NCI-H2081 treated with DMSO at 0.1 percent for 48 hours (cell line): ENCODE data around the gene ADAMTS13.

Experiments used
- DNase-seq: peaks from one replicate; lab custom pipeline; 2025; lab: John Stamatoyannopoulos, UW

ADAMTS13 gene

DNA sequence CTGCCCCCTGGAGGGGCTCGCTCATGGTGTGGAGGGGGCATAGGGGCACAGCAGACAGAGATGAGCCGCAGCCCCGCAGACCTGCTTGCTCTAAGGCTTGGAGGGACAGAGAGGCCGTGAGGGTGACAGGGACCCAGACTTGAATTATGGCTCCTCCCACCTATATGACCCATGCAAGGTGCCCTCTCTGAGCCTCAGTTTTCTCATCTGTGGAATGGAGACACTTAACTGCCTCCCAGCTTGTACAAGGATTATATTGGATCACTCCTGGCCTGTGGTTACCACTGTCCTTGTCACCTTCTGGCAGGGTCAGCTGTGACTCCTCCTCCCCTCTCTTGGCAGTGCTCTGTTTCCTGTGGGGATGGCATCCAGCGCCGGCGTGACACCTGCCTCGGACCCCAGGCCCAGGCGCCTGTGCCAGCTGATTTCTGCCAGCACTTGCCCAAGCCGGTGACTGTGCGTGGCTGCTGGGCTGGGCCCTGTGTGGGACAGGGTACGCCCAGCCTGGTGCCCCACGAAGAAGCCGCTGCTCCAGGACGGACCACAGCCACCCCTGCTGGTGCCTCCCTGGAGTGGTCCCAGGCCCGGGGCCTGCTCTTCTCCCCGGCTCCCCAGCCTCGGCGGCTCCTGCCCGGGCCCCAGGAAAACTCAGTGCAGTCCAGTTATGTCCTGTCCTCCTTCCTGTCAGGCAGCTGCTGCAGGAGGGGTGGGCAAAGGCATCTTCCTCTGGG is 32.9 kb downstream of the ADAMTS13 start:
- DNase-seq: no peak

DNA sequence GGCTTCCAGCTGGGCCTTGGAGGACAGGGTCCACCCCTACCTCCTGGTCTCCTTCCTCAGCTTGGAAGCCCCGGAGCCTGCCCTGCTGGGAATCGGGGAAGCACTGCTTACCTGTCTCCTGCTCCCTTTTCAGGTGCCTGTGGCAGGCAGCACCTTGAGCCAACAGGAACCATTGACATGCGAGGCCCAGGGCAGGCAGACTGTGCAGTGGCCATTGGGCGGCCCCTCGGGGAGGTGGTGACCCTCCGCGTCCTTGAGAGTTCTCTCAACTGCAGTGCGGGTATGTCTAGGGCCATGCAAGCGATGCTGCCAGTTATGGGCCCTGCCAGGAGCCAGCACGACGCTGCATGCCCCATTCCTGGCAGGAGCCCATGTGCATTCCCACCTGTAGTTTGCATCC is 33.8 kb downstream of the ADAMTS13 start:
- no peak for DNase-seq

DNA sequence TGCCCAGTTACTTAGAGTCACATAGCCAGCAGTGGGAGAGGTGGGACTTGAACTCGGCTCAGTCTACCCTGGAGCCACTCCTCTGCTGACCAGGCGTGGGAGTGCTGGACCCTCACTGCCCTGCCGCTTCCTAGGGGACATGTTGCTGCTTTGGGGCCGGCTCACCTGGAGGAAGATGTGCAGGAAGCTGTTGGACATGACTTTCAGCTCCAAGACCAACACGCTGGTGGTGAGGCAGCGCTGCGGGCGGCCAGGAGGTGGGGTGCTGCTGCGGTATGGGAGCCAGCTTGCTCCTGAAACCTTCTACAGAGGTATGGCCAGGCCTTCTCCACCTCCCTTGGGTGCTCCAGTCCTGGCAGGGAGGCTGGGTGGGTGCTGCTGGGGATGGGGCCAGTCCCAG is 34.2 kb downstream of the ADAMTS13 start:
- DNase-seq: no peak

DNA sequence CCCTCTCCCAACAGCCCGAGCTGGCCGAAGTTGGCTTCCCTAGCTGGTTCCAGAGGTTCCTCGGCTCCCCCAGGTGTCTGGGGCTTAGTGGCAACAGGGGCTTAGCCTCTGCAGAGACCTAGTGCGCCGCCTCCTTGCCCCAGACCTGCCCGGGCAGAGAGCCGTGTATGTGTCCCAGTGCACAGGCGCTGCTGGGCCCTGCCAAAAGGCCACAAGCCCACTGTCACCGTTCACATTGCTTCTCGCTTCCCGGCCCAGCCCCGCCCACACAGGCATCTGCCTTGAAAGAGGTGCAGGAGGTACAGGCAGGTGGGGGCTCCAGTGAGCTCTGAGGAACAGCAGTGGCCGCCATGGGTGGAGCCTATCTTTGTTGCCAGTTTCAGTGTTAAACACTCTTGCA is 35.1 kb downstream of the ADAMTS13 start:
- no peak for DNase-seq

DNA sequence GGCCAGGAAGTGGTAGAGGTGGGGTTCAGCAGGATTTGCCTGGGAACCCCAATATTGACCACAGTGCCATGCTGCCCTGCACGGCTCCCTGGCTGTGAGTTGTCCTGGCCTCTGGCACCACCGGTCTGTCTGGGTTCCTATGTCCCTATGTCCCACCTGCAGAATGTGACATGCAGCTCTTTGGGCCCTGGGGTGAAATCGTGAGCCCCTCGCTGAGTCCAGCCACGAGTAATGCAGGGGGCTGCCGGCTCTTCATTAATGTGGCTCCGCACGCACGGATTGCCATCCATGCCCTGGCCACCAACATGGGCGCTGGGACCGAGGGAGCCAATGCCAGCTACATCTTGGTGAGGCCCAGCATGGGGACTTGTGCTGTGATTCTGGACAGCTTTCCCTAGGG is 35.6 kb downstream of the ADAMTS13 start:
- DNase-seq: no peak

DNA sequence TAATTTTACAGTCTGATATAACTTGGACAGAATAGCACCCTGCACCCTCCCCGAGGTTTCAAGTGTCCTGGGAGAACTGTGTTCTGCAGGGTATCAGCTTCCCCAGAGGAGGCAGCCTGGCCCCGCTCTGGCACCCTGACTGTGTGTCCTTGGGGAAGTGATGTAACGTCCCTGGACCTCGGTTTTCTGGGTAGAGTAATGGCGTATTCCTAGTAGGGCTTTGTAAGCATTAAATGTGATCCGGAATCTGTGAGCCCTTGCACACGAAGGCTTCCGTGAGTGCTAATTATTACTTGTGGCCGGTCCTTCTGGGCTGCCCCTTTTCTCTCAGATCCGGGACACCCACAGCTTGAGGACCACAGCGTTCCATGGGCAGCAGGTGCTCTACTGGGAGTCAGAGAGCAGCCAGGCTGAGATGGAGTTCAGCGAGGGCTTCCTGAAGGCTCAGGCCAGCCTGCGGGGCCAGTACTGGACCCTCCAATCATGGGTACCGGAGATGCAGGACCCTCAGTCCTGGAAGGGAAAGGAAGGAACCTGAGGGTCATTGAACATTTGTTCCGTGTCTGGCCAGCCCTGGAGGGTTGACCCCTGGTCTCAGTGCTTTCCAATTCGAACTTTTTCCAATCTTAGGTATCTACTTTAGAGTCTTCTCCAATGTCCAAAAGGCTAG is 36.6 kb downstream of the ADAMTS13 start:
- DNase-seq: no peak

DNA sequence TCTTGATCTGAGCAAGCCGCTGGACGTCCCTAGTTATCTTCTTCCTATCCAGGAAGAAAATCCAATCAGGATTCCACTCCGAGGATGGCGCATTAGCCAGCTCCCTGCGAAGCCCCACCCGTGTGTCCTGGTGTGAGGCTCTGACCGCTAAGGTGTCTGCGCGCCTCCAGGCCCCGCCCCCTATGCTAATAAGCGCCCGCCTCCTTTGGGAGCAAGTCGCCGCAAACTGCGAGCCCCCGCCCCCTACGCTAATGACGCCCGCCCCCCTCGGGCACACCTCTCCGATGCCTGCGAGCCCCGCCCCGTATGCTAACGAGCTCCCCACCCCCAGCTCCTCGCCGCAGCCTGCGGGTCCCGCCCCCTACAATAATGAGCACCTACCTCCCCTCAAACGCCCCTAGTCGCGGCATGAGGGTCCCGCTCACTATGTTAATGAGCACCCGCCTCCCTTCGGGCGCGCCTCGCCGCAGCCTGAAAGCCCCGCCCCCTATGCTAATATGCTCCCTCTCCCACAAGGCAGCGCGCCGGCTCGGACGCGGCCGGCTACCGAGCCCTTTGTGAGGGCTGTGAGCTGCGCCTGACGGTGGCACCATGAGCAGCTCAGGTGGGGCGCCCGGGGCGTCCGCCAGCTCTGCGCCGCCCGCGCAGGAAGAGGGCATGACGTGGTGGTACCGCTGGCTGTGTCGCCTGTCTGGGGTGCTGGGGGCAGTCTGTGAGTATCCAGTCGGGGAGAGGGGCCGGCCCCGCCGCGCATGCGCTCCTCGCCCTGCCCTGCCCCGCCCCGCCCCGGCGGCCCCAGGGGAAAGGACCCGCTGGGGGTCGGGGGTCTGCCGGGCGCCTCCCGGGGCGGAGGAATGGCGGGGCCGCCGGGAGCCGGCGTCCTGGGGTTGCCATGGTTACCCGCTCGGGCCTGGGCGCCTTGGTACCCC is 37.6 kb downstream of the ADAMTS13 start, which contains the start of gene CACFD1:
TSS of gene CACFD1 (plus strand) at position 503 of the 929 bp plus-strand sequence. CDS start at position 592, 89 bp downstream.
- peak; percentile 83 for DNase-seq

DNA sequence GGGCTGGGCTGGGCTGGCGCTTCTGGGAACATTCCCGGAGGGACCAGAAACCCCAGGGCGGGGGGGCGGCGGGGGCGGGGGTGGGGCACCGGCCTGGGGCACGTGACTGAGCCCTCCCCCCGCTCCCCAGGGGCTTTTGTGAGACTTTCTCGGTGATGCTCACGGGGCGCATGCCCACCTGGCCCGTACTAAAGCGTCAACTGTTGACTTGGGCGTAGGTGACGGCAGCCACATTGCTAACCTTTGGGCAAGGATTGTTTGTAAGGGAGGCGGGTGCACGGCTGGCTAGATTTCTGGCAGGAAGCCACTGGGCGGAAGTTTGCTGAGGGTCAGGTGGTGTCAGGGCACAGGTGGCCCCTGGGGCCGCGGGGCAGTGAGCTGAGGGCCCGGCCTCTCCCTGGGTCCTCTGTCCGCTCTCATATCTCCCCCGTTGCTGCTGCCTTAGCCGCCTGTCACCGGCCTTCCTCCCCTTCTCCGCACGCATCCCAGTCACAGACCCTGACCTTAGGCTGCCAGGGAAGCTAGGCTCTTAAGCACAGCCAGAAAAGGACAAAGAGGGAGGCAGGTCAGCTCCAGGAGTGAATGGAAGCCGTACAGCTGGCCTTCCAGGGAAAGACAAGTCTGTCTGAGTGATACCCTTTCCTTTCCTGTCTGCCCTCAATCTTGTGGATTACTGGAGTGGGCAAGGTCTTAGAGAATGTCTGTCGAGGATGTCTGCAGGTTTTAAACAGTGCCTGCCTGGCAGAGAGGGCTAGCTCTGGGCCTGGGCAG is 38.4 kb downstream of the ADAMTS13 start:
- DNase-seq: no peak

DNA sequence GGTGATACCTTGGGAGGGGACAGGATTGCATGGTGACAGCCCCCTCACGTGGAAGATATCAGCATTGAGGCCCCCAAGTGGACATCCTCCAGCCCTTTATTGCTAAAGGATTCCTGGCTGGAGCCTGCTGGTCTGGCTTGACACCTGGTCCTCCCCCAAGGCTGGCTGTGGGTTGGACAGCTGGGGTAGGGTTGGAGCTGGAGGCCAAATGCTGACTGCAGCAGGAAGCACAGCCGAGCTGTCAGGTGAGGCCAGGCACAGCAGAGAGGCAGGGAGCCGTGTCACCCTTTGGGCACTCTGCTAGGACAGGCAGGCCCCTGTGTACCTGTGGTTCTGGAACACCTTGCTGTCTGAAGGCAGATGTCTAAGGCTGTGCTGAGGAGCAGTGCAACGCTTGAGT is 39.8 kb downstream of the ADAMTS13 start:
- no peak for DNase-seq

DNA sequence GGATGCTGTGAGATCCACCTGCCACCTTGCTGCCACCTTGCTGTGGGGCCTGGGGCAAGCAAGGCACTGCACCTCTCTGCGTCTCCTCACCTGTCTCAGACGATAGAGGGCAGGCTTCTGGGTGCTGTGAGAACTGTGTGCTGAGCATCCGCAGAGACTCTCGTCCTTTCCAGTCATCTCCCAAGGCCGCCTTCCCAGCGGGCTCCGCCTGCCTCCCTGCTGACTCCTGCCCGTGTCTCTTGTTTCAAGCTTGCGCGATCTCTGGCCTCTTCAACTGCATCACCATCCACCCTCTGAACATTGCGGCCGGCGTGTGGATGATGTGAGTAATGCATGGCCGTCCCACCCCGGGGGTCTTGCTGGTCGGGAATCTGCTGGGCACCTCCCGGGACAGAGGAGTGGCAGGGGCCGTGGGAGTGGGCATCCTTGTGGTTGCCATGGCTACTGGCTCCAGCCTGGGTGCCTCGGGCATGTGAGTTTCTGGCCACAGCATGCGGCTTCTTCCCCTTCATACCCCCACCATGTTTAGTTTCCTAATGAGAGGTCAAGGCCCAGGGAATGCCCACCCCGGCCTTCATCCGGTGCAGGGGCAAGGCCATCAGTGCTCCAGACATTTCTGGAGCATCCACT is 41.2 kb downstream of the ADAMTS13 start:
- DNase-seq: no peak

DNA sequence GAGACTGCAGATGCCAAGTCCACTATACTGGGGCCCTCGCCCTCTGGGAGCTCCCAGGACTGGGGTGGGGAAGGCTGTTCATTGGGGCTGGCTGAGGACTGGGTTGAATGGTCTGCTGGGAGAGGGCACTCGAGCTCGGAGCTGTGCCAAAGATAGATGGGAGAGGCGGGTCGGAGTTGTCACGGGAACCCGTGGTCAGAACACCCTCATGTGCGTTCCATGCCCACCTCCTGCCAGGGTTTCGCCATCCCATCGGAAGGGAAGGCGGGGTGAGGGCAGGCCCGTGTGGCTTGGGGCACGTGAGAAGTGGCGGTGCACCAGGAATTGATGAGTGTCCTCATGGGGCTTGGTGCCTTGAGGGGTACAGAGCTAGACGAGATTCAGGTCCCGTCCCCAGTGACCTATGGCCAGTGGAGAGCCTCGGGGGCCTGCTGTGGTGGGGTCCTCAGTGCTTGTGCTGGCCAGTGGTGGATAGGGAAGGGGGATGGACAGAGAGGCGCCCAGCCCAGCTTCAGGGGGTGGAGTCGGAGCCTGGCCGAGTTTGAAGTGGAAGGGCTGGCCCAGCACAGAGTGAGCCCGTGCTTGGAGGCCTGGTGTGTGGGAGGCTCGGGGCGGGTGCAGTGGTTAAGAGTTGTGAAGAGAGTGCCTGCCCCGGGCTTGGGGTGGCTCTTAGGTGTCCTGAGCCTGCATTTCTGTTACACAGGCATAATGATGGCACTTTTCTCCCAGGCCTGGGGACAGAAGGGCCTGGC is 41.9 kb downstream of the ADAMTS13 start:
- DNase-seq: no peak

DNA sequence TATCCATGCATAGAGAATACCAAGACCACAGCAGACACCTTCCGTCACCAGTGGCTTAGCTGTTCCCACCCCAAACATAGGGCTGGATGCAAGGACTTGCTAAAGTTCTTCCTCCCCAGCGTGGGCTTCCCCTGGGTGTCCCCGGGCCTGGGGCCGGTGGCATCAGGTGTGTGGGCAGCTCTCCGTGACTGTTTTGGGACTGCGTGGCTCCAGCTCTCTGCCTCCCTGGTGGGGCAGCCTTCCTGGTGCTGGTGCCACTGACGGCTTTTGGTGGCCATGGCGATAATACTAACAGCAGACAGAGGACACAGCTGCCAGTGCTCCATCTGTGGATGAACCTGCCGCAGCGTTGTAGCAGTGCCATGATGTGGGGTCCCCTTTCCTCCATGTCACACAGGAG is 42.5 kb downstream of the ADAMTS13 start:
- no peak for DNase-seq

DNA sequence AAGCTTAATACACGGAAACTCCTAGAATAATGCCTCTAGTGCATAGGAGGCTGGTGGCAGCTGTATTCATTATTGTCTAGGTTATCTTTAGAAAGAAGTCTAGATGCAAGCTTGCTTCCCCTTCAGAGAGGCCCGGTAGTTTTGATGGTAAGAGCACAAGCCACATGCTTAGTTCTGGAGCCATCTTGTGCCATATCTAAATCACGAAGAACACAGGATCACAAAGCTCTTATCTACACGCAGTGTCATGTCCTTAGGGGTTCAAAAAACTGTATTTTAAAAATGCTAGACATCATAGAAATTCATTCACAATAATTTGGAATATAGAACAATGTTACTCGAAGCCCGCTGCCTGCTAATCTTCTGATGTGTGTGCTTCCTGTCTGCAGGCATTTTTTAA is 43.8 kb downstream of the ADAMTS13 start:
- no peak for DNase-seq

DNA sequence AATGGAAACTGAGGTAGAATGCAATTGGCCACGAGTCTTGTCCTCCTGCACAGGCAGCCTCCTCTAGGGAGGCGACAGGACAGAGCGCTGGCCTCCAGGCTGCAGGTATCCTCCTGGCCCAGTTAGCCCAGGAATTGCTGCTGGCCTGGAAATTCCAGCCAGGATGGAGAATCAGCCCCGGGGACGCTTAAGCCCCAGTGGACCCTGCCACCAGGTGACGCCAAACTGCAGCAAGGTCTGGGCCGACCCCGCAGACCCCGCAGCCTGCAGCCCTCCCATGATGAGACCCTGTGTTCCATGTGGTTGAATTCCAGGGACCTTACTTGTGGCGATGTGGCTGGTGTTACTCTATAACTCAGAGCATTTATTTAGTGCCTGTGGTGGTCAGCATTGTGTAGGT is 44.9 kb downstream of the ADAMTS13 start:
- no peak for DNase-seq

DNA sequence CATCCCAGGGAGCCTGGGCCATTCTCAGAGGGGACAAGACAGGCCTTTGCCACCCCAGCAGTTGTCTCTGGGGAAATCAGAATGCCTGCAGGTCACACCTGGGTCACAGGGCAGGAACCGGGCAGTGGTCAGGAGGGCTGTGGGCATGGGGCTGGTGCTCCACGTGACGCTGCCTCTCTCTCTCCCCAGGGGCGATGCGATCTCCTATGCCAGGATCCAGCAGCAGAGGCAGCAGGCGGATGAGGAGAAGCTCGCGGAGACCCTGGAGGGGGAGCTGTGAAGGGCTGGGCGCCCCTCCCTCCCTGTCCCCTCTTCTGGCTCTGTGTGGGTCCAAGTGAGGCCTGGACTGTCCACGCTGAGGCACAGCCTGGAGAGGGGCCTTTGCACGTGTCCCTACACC is 46.2 kb downstream of the ADAMTS13 start:
- DNase-seq: no peak

DNA sequence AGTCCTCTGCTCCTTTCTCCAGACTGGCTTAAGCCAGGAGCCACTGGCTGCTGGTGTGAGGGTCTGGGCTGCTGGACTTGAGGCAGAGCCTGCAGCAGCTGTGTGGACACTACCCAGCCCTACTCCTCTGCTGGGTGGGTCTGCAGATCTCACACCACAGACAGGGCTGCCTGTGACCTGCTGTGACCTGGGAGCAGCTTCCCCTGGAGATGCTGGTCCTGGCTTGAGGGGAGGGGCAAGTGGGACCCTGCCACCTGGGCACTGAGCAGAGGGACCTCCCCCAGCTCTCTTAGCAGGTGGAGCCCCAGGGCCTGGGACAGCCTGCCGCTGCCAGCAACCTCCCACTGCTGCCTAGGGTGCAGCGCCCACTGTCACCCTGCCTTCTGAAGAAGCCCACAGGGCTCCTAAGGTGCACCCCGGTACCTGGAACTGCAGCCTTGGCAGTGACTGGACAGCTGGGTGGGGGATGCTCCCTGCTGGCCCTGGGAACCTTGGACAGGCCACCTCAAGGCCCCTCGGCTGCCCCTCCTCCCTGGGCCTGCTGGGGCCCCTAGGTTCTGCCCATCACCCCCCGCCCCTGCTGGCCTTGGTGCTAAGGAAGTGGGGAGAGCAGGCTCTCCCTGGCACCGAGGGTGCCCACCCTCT is 46.7 kb downstream of the ADAMTS13 start:
- DNase-seq: no peak

DNA sequence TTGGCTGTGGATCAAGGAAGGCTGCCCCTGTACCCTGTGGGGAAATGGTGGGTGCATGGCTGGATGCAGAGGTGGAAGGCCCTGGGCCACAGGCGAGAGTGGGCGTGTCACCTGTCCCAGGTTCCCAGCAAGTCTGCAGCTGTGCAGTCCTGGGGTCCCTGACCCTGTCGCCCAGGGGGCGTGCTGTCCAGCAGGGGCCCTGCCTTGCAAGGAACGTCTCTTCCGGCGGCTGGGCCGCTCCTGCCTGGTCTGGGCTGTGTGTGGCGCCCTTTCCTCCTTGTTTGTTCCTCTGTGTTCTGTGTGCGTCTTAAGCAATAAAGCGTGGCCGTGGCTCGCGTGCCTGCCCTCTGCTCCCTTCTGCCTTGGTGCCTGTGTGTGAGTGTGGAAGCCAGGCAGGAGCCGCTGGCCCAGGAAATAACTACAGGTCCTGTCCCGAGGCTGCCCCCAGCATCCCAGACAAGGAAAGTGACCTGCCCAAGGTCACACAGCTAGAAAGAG is 48.3 kb downstream of the ADAMTS13 start:
- no peak for DNase-seq

DNA sequence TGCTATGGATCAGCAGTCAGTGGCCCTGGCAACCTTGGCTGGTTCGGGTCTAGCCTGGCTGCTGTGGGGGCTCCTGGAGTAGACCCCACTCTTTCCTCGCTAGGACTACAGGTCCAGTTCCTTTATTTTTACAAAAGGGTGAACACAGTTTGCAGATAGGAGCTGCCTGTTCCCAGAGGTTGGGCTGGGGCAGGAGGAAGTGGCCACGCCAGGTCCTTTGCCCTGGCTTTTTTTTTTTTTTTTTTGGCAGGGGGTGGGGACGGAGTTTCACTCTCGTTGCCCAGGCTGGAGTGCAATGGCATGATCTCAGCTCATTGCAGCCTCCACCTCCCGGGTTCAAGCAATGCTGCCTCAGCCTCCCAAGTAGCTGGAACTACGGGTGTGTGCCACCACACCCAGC is 48.8 kb downstream of the ADAMTS13 start:
- DNase-seq: no peak

DNA sequence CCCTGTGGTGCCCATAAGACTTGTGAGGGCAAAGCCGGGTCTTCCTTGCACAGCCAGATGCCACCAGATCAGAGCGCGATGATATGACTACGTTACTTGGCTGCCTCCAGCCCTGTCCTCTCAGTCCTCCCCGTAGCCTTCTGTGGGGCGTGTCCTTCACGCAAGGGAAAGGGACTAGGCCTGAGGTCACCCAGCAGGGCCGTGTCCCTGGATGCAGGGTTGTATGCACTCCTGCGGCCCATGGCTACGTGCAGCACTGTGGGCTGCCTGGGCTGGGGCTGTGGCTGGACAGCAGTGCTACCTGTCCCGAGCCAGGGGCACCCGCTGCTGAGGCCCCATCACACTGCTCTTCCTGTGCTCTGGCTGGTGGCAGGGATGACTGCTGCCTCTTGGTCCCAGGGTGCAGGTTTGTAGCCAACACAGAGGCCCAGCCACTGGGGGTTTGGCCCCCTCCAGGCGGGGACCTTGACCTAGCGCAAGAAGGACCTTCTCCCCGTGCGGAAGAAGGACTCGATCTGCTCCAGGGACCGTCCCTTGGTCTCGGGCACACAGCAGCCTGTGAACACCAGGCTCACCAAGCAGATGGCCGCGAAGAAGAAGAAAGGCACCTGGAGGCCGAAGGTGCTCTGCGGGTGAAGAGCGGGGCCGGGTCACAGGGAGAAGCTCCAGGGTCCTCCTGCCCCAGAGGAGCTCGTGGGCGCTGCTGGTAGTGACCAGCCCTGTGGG is 49.5 kb downstream of the ADAMTS13 start:
- no peak for DNase-seq
